K562 (cell line): ENCODE data around the gene TMIGD3. TPM values are rescaled to one million over a fixed set of nuclear protein-coding genes. Genes with fewer than 3 reads are reported as not detected.

Experiments used
- ATAC-seq: fragments of 200-7000 bp; cut with Tn5 transposase; 3 replicates; pipeline ENCODE4 v1.9.1; 2020; ENCODE audit warnings: moderate library complexity
- BruUV-seq: library from RNA; stranded (reverse); fragments of 400-500 nt; replicated peaks from 2 replicates; lab custom pipeline; 2021; lab: Mats Ljungman, UMichigan
- CTCF ChIA-PET: fragments of 300-600 bp; formaldehyde crosslinking; extraction: SDS; loops from one replicate; lab custom pipeline; 2021; ENCODE audit warnings: low intra/inter-chr PET ratio; lab: Yijun Ruan, JAX
- POLR2A ChIA-PET: fragments of 300-600, 350-650 bp; sonication (Branson Sonifier 250); formaldehyde crosslinking; extraction: SDS; loops from one replicate; lab custom pipeline; 2021; ENCODE audit warnings: antibody characterized with exemption, inconsistent platforms; lab: Yijun Ruan, JAX
- DNase-seq, 4 experiments: peaks; one replicate each; pipeline versions ENCODE4 v3.0.0 to v3.0.0-alpha.2; 2011 to 2018; ENCODE audit warnings: low spot score in 3 of 4, mixed read lengths in 3 of 4; ENCODE audit errors: extremely low read depth in 1 of 4
- FAIRE-seq: peaks from 2 replicates; lab custom pipeline; 2011; peaks lifted over from hg19 to GRCh38; lab: Jason Lieb, UNC
- H2AFZ ChIP-seq: 2 replicates; pipeline ENCODE4 v1.6.0; 2011; ENCODE audit warnings: low read depth, low read length, control low read depth, inconsistent platforms
- H3K27ac ChIP-seq: fragments of 200-600 bp; 3 replicates; pipeline ENCODE4 v1.8.0; 2011; ENCODE audit warnings: low read depth, mild to moderate bottlenecking, control low read depth, inconsistent platforms, low read length, moderate library complexity, mixed read lengths; ENCODE audit errors: extremely low read depth
- H3K27me3 ChIP-seq, 2 experiments: fragments of 300-600 bp in 1 of 2; 2 replicates in 1 of 2; 3 replicates in 1 of 2; pipeline versions ENCODE4 v1.6.0 to v1.8.0; 2011; ENCODE audit warnings: inconsistent platforms in 2 of 2, low read length in 2 of 2, mild to moderate bottlenecking in 1 of 2, mixed read lengths in 1 of 2, moderate library complexity in 1 of 2; ENCODE audit not compliant: control insufficient read depth in 2 of 2, insufficient read depth in 2 of 2
- H3K36me3 ChIP-seq: fragments of 300-600 bp; 3 replicates; pipeline ENCODE4 v1.8.0; 2011; ENCODE audit warnings: mild to moderate bottlenecking, low read length, inconsistent platforms; ENCODE audit not compliant: control insufficient read depth, insufficient read depth
- H3K4me1 ChIP-seq, 2 experiments: fragments of 200-600 bp in 1 of 2; replicated peaks in 1 of 2; 2 replicates in 1 of 2; 3 replicates in 1 of 2; pipeline versions ENCODE4 v1.5.1 to v1.8.0; 2011; ENCODE audit warnings: inconsistent platforms in 2 of 2, low read length in 2 of 2, mild to moderate bottlenecking in 1 of 2, mixed read lengths in 1 of 2, moderate library complexity in 1 of 2; ENCODE audit not compliant: control insufficient read depth in 2 of 2, insufficient read depth in 2 of 2
- H3K4me2 ChIP-seq: 2 replicates; pipeline ENCODE4 v1.6.1; 2011; ENCODE audit warnings: low read length, control low read depth, inconsistent platforms, mixed read lengths; ENCODE audit not compliant: insufficient read depth
- H3K4me3 ChIP-seq: fragments of 200-600 bp; sonication (generic), shearing (Covaris generic); 2 replicates; pipeline ENCODE4 v1.5.1; 2016; ENCODE audit warnings: control low read depth, inconsistent platforms
- H3K79me2 ChIP-seq: fragments of 200-600 bp; 3 replicates; pipeline ENCODE4 v1.8.0; 2011; ENCODE audit warnings: low read length, inconsistent platforms; ENCODE audit not compliant: control insufficient read depth, insufficient read depth
- H3K9ac ChIP-seq, 2 experiments: 2 replicates each; pipeline versions ENCODE4 v1.6.0 to v1.6.1; 2011; ENCODE audit warnings: low read depth in 2 of 2, low read length in 2 of 2, control low read depth in 1 of 2, inconsistent platforms in 1 of 2, mild to moderate bottlenecking in 1 of 2, mixed read lengths in 1 of 2; ENCODE audit not compliant: insufficient read depth in 1 of 2
- H3K9me1 ChIP-seq: one replicate; pipeline ENCODE4 v1.6.0; 2011; ENCODE audit warnings: inconsistent platforms, mild to moderate bottlenecking, low read length, moderate library complexity; ENCODE audit not compliant: control insufficient read depth, insufficient read depth
- H3K9me3 ChIP-seq: replicated peaks from 2 replicates; pipeline ENCODE4 v1.5.1; 2011; ENCODE audit warnings: low read depth, low read length, inconsistent platforms; ENCODE audit not compliant: control insufficient read depth, insufficient read depth
- H4K20me1 ChIP-seq: replicated peaks from 2 replicates; pipeline ENCODE4 v1.6.1; 2011; ENCODE audit warnings: low read length, inconsistent platforms, mixed read lengths; ENCODE audit not compliant: control insufficient read depth, insufficient read depth
- NR2C2 ChIP-seq, 2 experiments: fragments of 200-800 bp in 1 of 2; sonication (Bioruptor generic) in 1 of 2; sonication (generic) in 1 of 2; formaldehyde crosslinking in 1 of 2; IDR thresholded peaks; 2 replicates each; pipeline versions ENCODE4 v1.6.1 to v1.8.0; 2016 to 2022; ENCODE audit warnings: mild to moderate bottlenecking in 1 of 2, missing compliant biosample characterization in 1 of 2, missing genetic modification characterization in 1 of 2, missing genetic modification reagents in 1 of 2
- PCBP1 ChIP-seq: fragments of 200-400 bp; formaldehyde crosslinking; IDR thresholded peaks from 2 replicates; pipeline ENCODE4 v1.6.1; 2018; ENCODE audit warnings: mild to moderate bottlenecking, low read depth, low read length; ENCODE audit not compliant: poor library complexity, severe bottlenecking
- WGBS: fragments of 100-300 bp; shearing (Covaris generic); methylation state at CpG from one replicate; pipeline ENCODE4 v1.1.6; 2016; ENCODE audit warnings: low coverage, mixed read lengths; ENCODE audit not compliant: insufficient coverage; ENCODE audit errors: missing lambda C conversion rate; 5-methylcytosine and 5-hydroxymethylcytosine counted together
- in situ Hi-C: fragments of 300-500 bp; cut with MboI; formaldehyde crosslinking; loops from 4 replicates; pipeline ENCODE4 v1.15.0; 2018; ENCODE audit warnings: inconsistent platforms, mixed read lengths
- intact Hi-C: fragments of 100-400 bp; cut with micrococcal nuclease; formaldehyde crosslinking; loops from 2 replicates; pipeline ENCODE4 v1.14.2; 2022
- polyA plus RNA-seq, 8 experiments: library from polyadenylated mRNA; depleted of rRNA in 4 of 8; stranded (reverse) in 5 of 8; unstranded in 3 of 8; fragments of >200 nt; fragmentation: Nextera tagmentation in 2 of 8; fragmentation: Illumina TruSeq in 1 of 8; extraction: Ambion mirVana in 2 of 8; extraction: Trizol in 1 of 8; gene quantifications; 2 replicates each; pipeline versions ENCODE4 v1.2.1 to v1.2.3, GENCODE V29; 2011 to 2014; ENCODE audit warnings: inconsistent platforms in 1 of 8, missing spikeins in 1 of 8
- small RNA-seq: library from RNA; depleted of rRNA; stranded (forward); fragments of <200 nt; gene quantifications from one replicate; pipeline ENCODE3, GENCODE V24; 2014
- total RNA-seq, 7 experiments: library from RNA; depleted of rRNA in 6 of 7; stranded (reverse); fragments of >200 nt in 6 of 7; fragmentation: Illumina TruSeq in 2 of 7; extraction: Trizol in 2 of 7; gene quantifications; 2 replicates each; pipeline versions ENCODE4 v1.2.1 to v1.2.3, GENCODE V29; 2011 to 2021; ENCODE audit warnings: low replicate concordance in 1 of 7
- TF ChIP-seq, protein P1 (sequence below): fragments of 250-450 bp; sonication (Bioruptor Pico); IDR thresholded peaks from 2 replicates; pipeline ENCODE4 v1.4.0; 2020; ENCODE audit warnings: mild to moderate bottlenecking, moderate library complexity
- TF ChIP-seq, protein P2 (sequence below): fragments of 450-650 bp; IDR thresholded peaks from 2 replicates; pipeline ENCODE4 v1.6.1; 2016; ENCODE audit warnings: missing biosample characterization, missing genetic modification characterization

Gene TMIGD3
- total and polyA plus RNA-seq, 9 of the 15 experiments (the other 6 are each of a cell fraction or from before 2014, with no cell fraction given): 0.11 to 0.13 (median 0.11) TPM; not detected in 6

DNA sequence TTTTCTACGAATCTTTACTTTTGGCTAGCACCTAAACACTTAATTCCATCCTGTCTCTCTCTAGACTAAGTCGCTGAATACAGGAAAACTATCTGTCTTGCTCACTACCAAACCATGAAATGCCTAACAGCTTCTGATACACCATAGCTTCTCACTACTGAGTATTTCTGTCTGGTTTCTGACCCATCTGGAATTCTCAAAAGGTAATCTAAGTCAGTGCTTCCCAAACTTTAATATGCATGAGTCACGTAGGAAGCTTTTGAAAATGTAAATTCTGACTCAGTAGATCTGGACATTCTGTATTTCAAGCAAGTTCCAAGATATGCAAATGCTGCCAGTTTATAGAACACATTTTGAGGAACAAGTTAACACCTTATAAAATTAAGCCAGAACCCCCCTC, 66.7 kb downstream of the TMIGD3 start:
- H3K4me3 ChIP-seq: no peak overlapping the region
- DNase-seq (no peak), ATAC-seq (no peak), FAIRE-seq (no peak)
- in situ Hi-C loops: no loop called here
- no peak overlapping the region for H3K27ac ChIP-seq
- H3K9ac ChIP-seq: no peak overlapping the region
- BruUV-seq: no TSS peak
- CTCF ChIA-PET: no interaction called here
- H3K9me3 ChIP-seq: no peaks in the 10 kb centered on the region
- intact Hi-C loops: loop anchor here (5.0 kb wide), 1 partner anchor 214 kb away; no protein-coding TSS in a partner anchor
- H3K27me3 ChIP-seq: no peaks in the 10 kb centered on the region
- H3K9me1 ChIP-seq: no peaks in the 10 kb centered on the region
- no peaks in the 10 kb centered on the region for H4K20me1 ChIP-seq
- POLR2A ChIA-PET: interaction anchor here (0.9 to 5.1 kb wide), 3 partner anchors 12 to 15 kb away, joined by 4 to 40 read pairs (median 4); partner anchors contain the start of genes ATP5PB and WDR77
- WGBS: 42% methylated on average over 3 of the region's 3 CpGs
- no peak overlapping the region for H3K4me2 ChIP-seq
- peaks cover 0 to 8% of the 10 kb centered on the region in 2 experiments; a peak in 3 of 5 replicates for H3K4me1 ChIP-seq
- TF ChIP-seq, protein P1, sequence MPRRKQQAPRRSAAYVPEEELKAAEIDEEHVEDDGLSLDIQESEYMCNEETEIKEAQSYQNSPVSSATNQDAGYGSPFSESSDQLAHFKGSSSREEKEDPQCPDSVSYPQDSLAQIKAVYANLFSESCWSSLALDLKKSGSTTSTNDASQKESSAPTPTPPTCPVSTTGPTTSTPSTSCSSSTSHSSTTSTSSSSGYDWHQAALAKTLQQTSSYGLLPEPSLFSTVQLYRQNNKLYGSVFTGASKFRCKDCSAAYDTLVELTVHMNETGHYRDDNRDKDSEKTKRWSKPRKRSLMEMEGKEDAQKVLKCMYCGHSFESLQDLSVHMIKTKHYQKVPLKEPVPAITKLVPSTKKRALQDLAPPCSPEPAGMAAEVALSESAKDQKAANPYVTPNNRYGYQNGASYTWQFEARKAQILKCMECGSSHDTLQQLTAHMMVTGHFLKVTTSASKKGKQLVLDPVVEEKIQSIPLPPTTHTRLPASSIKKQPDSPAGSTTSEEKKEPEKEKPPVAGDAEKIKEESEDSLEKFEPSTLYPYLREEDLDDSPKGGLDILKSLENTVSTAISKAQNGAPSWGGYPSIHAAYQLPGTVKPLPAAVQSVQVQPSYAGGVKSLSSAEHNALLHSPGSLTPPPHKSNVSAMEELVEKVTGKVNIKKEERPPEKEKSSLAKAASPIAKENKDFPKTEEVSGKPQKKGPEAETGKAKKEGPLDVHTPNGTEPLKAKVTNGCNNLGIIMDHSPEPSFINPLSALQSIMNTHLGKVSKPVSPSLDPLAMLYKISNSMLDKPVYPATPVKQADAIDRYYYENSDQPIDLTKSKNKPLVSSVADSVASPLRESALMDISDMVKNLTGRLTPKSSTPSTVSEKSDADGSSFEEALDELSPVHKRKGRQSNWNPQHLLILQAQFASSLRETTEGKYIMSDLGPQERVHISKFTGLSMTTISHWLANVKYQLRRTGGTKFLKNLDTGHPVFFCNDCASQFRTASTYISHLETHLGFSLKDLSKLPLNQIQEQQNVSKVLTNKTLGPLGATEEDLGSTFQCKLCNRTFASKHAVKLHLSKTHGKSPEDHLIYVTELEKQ (CRISPR knock-in tag): no peak
- no peak for TF ChIP-seq PCBP1
- no peak for TF ChIP-seq NR2C2 (CRISPR knock-in tag; IDR thresholded peaks at IDR 0.05)
- TF ChIP-seq NR2C2 (tag; IDR thresholded peaks at IDR 0.05): no peak
- TF ChIP-seq, protein P2, sequence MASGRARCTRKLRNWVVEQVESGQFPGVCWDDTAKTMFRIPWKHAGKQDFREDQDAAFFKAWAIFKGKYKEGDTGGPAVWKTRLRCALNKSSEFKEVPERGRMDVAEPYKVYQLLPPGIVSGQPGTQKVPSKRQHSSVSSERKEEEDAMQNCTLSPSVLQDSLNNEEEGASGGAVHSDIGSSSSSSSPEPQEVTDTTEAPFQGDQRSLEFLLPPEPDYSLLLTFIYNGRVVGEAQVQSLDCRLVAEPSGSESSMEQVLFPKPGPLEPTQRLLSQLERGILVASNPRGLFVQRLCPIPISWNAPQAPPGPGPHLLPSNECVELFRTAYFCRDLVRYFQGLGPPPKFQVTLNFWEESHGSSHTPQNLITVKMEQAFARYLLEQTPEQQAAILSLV (tag): no peak
- H3K36me3 ChIP-seq: peaks cover 45% of the 10 kb centered on the region
- no peak overlapping the region for H2AFZ ChIP-seq
- no peaks in the 10 kb centered on the region for H3K79me2 ChIP-seq

Small RNAs within 50 kb of the gene (small RNA-seq; reads per million reads assigned to genes)
- gene RF00019 (not detected), gene RNU6-792P (not detected)

Other genes with a start within 250 kb of the TMIGD3 start
Only the 7 nearest of the 8 such genes appear.
- gene CHIA, start 212.8 kb downstream of the TMIGD3 start, total RNA-seq (2014; rRNA removed): not detected in 2 replicates
- gene CHIA, start 212.8 kb downstream of the TMIGD3 start, total RNA-seq (2014; rRNA removed; fragmentation: Illumina TruSeq; extraction: Trizol): not detected in 2 replicates
- not detected in 2 replicates for gene CHIA, start 212.8 kb downstream of the TMIGD3 start, total RNA-seq (2015; rRNA removed; fragmentation: Illumina TruSeq; extraction: Trizol)
- gene CHIA, start 212.8 kb downstream of the TMIGD3 start, total RNA-seq (2021): not detected in 2 replicates
- not detected in 2 replicates for gene CHIA, start 212.8 kb downstream of the TMIGD3 start, polyA plus RNA-seq (2011; rRNA removed)
- not detected in 2 replicates for gene CHIA, start 212.8 kb downstream of the TMIGD3 start, polyA plus RNA-seq (2014; fragmentation: Illumina TruSeq; extraction: Trizol)
- gene CHIA, start 212.8 kb downstream of the TMIGD3 start, polyA plus RNA-seq (2014; fragmentation: Nextera tagmentation; extraction: Ambion mirVana): not detected
- not detected in 2 replicates for gene CHIA, start 212.8 kb downstream of the TMIGD3 start, polyA plus RNA-seq (2014; rRNA removed)
- gene OVGP1, start 75.9 kb downstream of the TMIGD3 start, total RNA-seq (2014; rRNA removed): 0.12 and 0.27 TPM in 2 replicates
- gene OVGP1, start 75.9 kb downstream of the TMIGD3 start, total RNA-seq (2014; rRNA removed; fragmentation: Illumina TruSeq; extraction: Trizol): 0.15 and 0.54 TPM in 2 replicates
- gene OVGP1, start 75.9 kb downstream of the TMIGD3 start, total RNA-seq (2015; rRNA removed; fragmentation: Illumina TruSeq; extraction: Trizol): 0.08 and 0.11 TPM in 2 replicates
- gene OVGP1, start 75.9 kb downstream of the TMIGD3 start, total RNA-seq (2021): 0.22 and 0.25 TPM in 2 replicates
- gene OVGP1, start 75.9 kb downstream of the TMIGD3 start, polyA plus RNA-seq (2011; rRNA removed): 0.22 and 1.7 TPM in 2 replicates
- gene OVGP1, start 75.9 kb downstream of the TMIGD3 start, polyA plus RNA-seq (2014; fragmentation: Illumina TruSeq; extraction: Trizol): 0.34 and 0.39 TPM in 2 replicates
- gene OVGP1, start 75.9 kb downstream of the TMIGD3 start, polyA plus RNA-seq (2014; fragmentation: Nextera tagmentation; extraction: Ambion mirVana): under 1 TPM; 0.10 to 0.17 TPM
- gene OVGP1, start 75.9 kb downstream of the TMIGD3 start, polyA plus RNA-seq (2014; rRNA removed): 0.30 and 0.34 TPM in 2 replicates
- 68.1 and 89.8 TPM in 2 replicates for gene WDR77, start 54.4 kb downstream of the TMIGD3 start, total RNA-seq (2014; rRNA removed)
- gene WDR77, start 54.4 kb downstream of the TMIGD3 start, total RNA-seq (2014; rRNA removed; fragmentation: Illumina TruSeq; extraction: Trizol): 72.4 and 78.5 TPM in 2 replicates
- gene WDR77, start 54.4 kb downstream of the TMIGD3 start, total RNA-seq (2015; rRNA removed; fragmentation: Illumina TruSeq; extraction: Trizol): 74.2 and 75.3 TPM in 2 replicates
- 92.3 and 94.4 TPM in 2 replicates for gene WDR77, start 54.4 kb downstream of the TMIGD3 start, total RNA-seq (2021)
- 160 and 174 TPM in 2 replicates for gene WDR77, start 54.4 kb downstream of the TMIGD3 start, polyA plus RNA-seq (2011; rRNA removed)
- 101 and 116 TPM in 2 replicates for gene WDR77, start 54.4 kb downstream of the TMIGD3 start, polyA plus RNA-seq (2014; fragmentation: Illumina TruSeq; extraction: Trizol)
- 10 to 100 TPM; 20.6 to 31.0 TPM for gene WDR77, start 54.4 kb downstream of the TMIGD3 start, polyA plus RNA-seq (2014; fragmentation: Nextera tagmentation; extraction: Ambion mirVana)
- gene WDR77, start 54.4 kb downstream of the TMIGD3 start, polyA plus RNA-seq (2014; rRNA removed): 68.3 and 76.3 TPM in 2 replicates
- 727 and 890 TPM in 2 replicates for gene ATP5PB, start 54.2 kb downstream of the TMIGD3 start, total RNA-seq (2014; rRNA removed)
- gene ATP5PB, start 54.2 kb downstream of the TMIGD3 start, total RNA-seq (2014; rRNA removed; fragmentation: Illumina TruSeq; extraction: Trizol): 1,061 and 1,110 TPM in 2 replicates
- 1,044 and 1,100 TPM in 2 replicates for gene ATP5PB, start 54.2 kb downstream of the TMIGD3 start, total RNA-seq (2015; rRNA removed; fragmentation: Illumina TruSeq; extraction: Trizol)
- gene ATP5PB, start 54.2 kb downstream of the TMIGD3 start, total RNA-seq (2021): 651 and 736 TPM in 2 replicates
- 1,020 and 1,271 TPM in 2 replicates for gene ATP5PB, start 54.2 kb downstream of the TMIGD3 start, polyA plus RNA-seq (2011; rRNA removed)
- gene ATP5PB, start 54.2 kb downstream of the TMIGD3 start, polyA plus RNA-seq (2014; fragmentation: Illumina TruSeq; extraction: Trizol): 896 and 1,028 TPM in 2 replicates
- gene ATP5PB, start 54.2 kb downstream of the TMIGD3 start, polyA plus RNA-seq (2014; fragmentation: Nextera tagmentation; extraction: Ambion mirVana): 1,000 to 10,000 TPM; 2,499 to 2,735 TPM
- gene ATP5PB, start 54.2 kb downstream of the TMIGD3 start, polyA plus RNA-seq (2014; rRNA removed): 1,033 and 1,042 TPM in 2 replicates
- 0.45 and 0.65 TPM in 2 replicates for gene C1orf162, start 29.6 kb downstream of the TMIGD3 start, total RNA-seq (2014; rRNA removed)
- gene C1orf162, start 29.6 kb downstream of the TMIGD3 start, total RNA-seq (2014; rRNA removed; fragmentation: Illumina TruSeq; extraction: Trizol): 0.99 and 1.1 TPM in 2 replicates
- 0.90 and 1.3 TPM in 2 replicates for gene C1orf162, start 29.6 kb downstream of the TMIGD3 start, total RNA-seq (2015; rRNA removed; fragmentation: Illumina TruSeq; extraction: Trizol)
- gene C1orf162, start 29.6 kb downstream of the TMIGD3 start, total RNA-seq (2021): 0.72 and 1.2 TPM in 2 replicates
- gene C1orf162, start 29.6 kb downstream of the TMIGD3 start, polyA plus RNA-seq (2011; rRNA removed): 2.7 and 4.2 TPM in 2 replicates
- gene C1orf162, start 29.6 kb downstream of the TMIGD3 start, polyA plus RNA-seq (2014; fragmentation: Illumina TruSeq; extraction: Trizol): 1.7 and 1.9 TPM in 2 replicates
- gene C1orf162, start 29.6 kb downstream of the TMIGD3 start, polyA plus RNA-seq (2014; fragmentation: Nextera tagmentation; extraction: Ambion mirVana): under 1 TPM; 0.48 to 0.76 TPM
- 1.3 and 1.8 TPM in 2 replicates for gene C1orf162, start 29.6 kb downstream of the TMIGD3 start, polyA plus RNA-seq (2014; rRNA removed)
- gene ADORA3, start within 50 bp of the TMIGD3 start, total RNA-seq (2014; rRNA removed): 0.08 TPM in 1 of 2 replicates, not detected in the other
- gene ADORA3, start within 50 bp of the TMIGD3 start, total RNA-seq (2014; rRNA removed; fragmentation: Illumina TruSeq; extraction: Trizol): 0.26 TPM in 1 of 2 replicates, not detected in the other
- 0.19 and 0.33 TPM in 2 replicates for gene ADORA3, start within 50 bp of the TMIGD3 start, total RNA-seq (2015; rRNA removed; fragmentation: Illumina TruSeq; extraction: Trizol)
- not detected in 2 replicates for gene ADORA3, start within 50 bp of the TMIGD3 start, total RNA-seq (2021)
- 0.13 and 0.19 TPM in 2 replicates for gene ADORA3, start within 50 bp of the TMIGD3 start, polyA plus RNA-seq (2011; rRNA removed)
- 0.12 TPM in 2 replicates for gene ADORA3, start within 50 bp of the TMIGD3 start, polyA plus RNA-seq (2014; fragmentation: Illumina TruSeq; extraction: Trizol)
- gene ADORA3, start within 50 bp of the TMIGD3 start, polyA plus RNA-seq (2014; fragmentation: Nextera tagmentation; extraction: Ambion mirVana): under 1 TPM; 0.20 to 0.35 TPM
- gene ADORA3, start within 50 bp of the TMIGD3 start, polyA plus RNA-seq (2014; rRNA removed): 0.09 TPM in 1 of 2 replicates, not detected in the other
- gene RAP1A, start 116.2 kb upstream of the TMIGD3 start, total RNA-seq (2014; rRNA removed): 13.4 and 19.0 TPM in 2 replicates
- gene RAP1A, start 116.2 kb upstream of the TMIGD3 start, total RNA-seq (2014; rRNA removed; fragmentation: Illumina TruSeq; extraction: Trizol): 32.5 and 40.1 TPM in 2 replicates
- gene RAP1A, start 116.2 kb upstream of the TMIGD3 start, total RNA-seq (2015; rRNA removed; fragmentation: Illumina TruSeq; extraction: Trizol): 19.4 and 24.5 TPM in 2 replicates
- gene RAP1A, start 116.2 kb upstream of the TMIGD3 start, total RNA-seq (2021): 57.6 and 60.7 TPM in 2 replicates
- 49.0 and 77.3 TPM in 2 replicates for gene RAP1A, start 116.2 kb upstream of the TMIGD3 start, polyA plus RNA-seq (2011; rRNA removed)
- gene RAP1A, start 116.2 kb upstream of the TMIGD3 start, polyA plus RNA-seq (2014; fragmentation: Illumina TruSeq; extraction: Trizol): 68.8 and 86.2 TPM in 2 replicates
- 10 to 100 TPM; 21.3 to 28.9 TPM for gene RAP1A, start 116.2 kb upstream of the TMIGD3 start, polyA plus RNA-seq (2014; fragmentation: Nextera tagmentation; extraction: Ambion mirVana)
- gene RAP1A, start 116.2 kb upstream of the TMIGD3 start, polyA plus RNA-seq (2014; rRNA removed): 45.9 and 48.2 TPM in 2 replicates